Measurements from ENCODE around the gene SUN1. TPM values are rescaled to one million over a fixed set of nuclear protein-coding genes. Genes with fewer than 3 reads are reported as not detected.

Gene SUN1
- total RNA-seq, 1 experiment from 2014 or later: 181 TPM

DNA sequence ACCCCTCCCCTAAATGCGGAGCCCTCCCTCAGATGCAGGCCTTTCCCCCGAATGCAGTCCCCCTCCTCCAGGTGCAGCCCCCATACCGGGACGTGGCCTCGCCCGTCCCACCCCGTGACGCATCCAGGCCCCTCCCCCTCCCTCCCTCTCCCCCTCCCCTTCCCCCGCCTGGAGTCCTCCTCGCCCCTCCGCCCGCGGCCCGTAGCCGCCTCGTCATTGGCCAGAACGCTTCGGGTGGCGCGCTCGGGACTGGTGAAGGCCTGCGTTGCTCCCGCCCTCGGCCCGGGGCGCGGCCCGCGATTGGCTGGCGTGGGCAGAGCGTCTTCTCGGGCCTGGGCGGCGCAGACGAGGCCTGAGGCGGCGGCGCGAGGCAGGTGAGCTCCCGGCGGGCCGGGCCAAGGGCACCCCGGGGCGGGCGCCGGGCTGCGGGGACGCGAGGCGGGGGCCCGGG, 16.0 kb upstream of the SUN1 start:
- Histone ChIP-seq H3K27me3 (ENCODE audit: insufficient read depth, low read length) (no peaks in the 10 kb centered on the region), H2AFZ (ENCODE audit: low read depth, low read length, poor library complexity, severe bottlenecking) (no peak overlapping the region), H3K79me2 (ENCODE audit: insufficient read depth, low read length) (peaks cover 46% of the 10 kb centered on the region), H3K9me2 (ENCODE audit: insufficient read depth) (no peaks in the 10 kb centered on the region), H3K9me3 (ENCODE audit: control insufficient read depth in 1 of 2, insufficient read depth in 1 of 2, low read depth in 1 of 2, low read length in 2 of 2) (no peaks in the 10 kb centered on the region), H3K27ac (ENCODE audit: low read depth, low read length) (peak overlapping the region; percentile 62; the same call in 1 of the 2 replicates), H3K36me3 (ENCODE audit: control insufficient read depth in 1 of 2, insufficient read depth in 2 of 2, low read length in 2 of 2) (no peaks in the 10 kb centered on the region; a peak in 1 of 4 replicates), H3K4me1 (ENCODE audit: control insufficient read depth in 1 of 2, insufficient read depth in 2 of 2, low read length in 2 of 2) (peaks cover 24 to 54% of the 10 kb centered on the region in 2 experiments), H4K20me1 (ENCODE audit: insufficient read depth) (peaks cover 20% of the 10 kb centered on the region; the same call in 1 of the 2 replicates), H3K9ac (ENCODE audit: low read length) (peak overlapping the region; percentile 58), H3K4me3 (replicated peaks in 1 of 2; ENCODE audit: low read depth in 1 of 2, low read length in 2 of 2) (peak overlapping the region; percentile 91 to 98), H3K4me2 (ENCODE audit: low read length) (peak overlapping the region; percentile 79)
- intact Hi-C loops (cut with micrococcal nuclease): no loop called here
- TF ChIP-seq JUND (IDR thresholded peaks at IDR 0.05): no peak
- no peak for TF ChIP-seq POLR2A (IDR thresholded peaks at IDR 0.05; ENCODE audit: borderline replicate concordance, extremely low read depth, insufficient read depth, insufficient read length)
- TF ChIP-seq, protein P1, sequence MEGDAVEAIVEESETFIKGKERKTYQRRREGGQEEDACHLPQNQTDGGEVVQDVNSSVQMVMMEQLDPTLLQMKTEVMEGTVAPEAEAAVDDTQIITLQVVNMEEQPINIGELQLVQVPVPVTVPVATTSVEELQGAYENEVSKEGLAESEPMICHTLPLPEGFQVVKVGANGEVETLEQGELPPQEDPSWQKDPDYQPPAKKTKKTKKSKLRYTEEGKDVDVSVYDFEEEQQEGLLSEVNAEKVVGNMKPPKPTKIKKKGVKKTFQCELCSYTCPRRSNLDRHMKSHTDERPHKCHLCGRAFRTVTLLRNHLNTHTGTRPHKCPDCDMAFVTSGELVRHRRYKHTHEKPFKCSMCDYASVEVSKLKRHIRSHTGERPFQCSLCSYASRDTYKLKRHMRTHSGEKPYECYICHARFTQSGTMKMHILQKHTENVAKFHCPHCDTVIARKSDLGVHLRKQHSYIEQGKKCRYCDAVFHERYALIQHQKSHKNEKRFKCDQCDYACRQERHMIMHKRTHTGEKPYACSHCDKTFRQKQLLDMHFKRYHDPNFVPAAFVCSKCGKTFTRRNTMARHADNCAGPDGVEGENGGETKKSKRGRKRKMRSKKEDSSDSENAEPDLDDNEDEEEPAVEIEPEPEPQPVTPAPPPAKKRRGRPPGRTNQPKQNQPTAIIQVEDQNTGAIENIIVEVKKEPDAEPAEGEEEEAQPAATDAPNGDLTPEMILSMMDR (IDR thresholded peaks at IDR 0.05 in 2 of 3, conservative IDR thresholded peaks at IDR 0.05 in 1 of 3; ENCODE audit: borderline replicate concordance in 1 of 3, insufficient read depth in 1 of 3, low read depth in 2 of 3, low read length in 2 of 3): no peak
- no peak for TF ChIP-seq ZNF274 (IDR thresholded peaks at IDR 0.05; ENCODE audit: low read depth, low read length)
- TF ChIP-seq SRF (IDR thresholded peaks at IDR 0.05; ENCODE audit: low read depth): no peak
- TF ChIP-seq TCF7L2 (IDR thresholded peaks at IDR 0.05; ENCODE audit: borderline replicate concordance, extremely low read depth, insufficient read depth, insufficient read length): no peak
- no peak for TF ChIP-seq REST (IDR thresholded peaks at IDR 0.05; ENCODE audit: low read depth)
- no peak for TF ChIP-seq EGR1 (IDR thresholded peaks at IDR 0.05; ENCODE audit: low read depth)
- no peak for TF ChIP-seq ZFX (IDR thresholded peaks at IDR 0.05)
- TF ChIP-seq FOSL1 (IDR thresholded peaks at IDR 0.05; ENCODE audit: low read depth): no peak
- peak; percentile 91 for TF ChIP-seq POLR2AphosphoS5 (IDR thresholded peaks at IDR 0.05; ENCODE audit: low read depth, low read length)
- peak; percentile 90 for TF ChIP-seq SP1 (IDR thresholded peaks at IDR 0.05; ENCODE audit: low read depth)
- no peak for TF ChIP-seq RAD21 (IDR thresholded peaks at IDR 0.05; ENCODE audit: low read depth)
- TF ChIP-seq ELF1 (IDR thresholded peaks at IDR 0.05; ENCODE audit: borderline replicate concordance, low read depth): no peak
- peak; percentile 94 for ATAC-seq
- DNase-seq (ENCODE audit: low read depth, low spot score): peak; percentile 93
- RAD21 ChIA-PET (ENCODE audit: low non-redundant PET in 1 of 2, low total read pairs in 2 of 2, uncharacterized antibody in 2 of 2, unreplicated experiment in 2 of 2): no interaction called here
- BruUV-seq (replicated peaks): no TSS peak
- CTCF ChIA-PET: interaction anchor here (0.6 kb wide), 1 partner anchor 55 kb away, joined by 3 read pairs; no protein-coding TSS in a partner anchor
- POLR2A ChIA-PET: interaction anchor here (1.7 kb wide), 1 partner anchor 15 kb away, joined by 6 read pairs; the partner anchor contains the start of gene SUN1
